Thyroid gland (tissue), 4 donors: ENCODE results near the gene LYRM4. TPM values are rescaled to one million over a fixed set of nuclear protein-coding genes. Genes with fewer than 3 reads are reported as not detected.
"Not testable (repeated sequence)": the region's sequence is repeated elsewhere in the genome, so short reads cannot be mapped to it uniquely, and the experiment has no call there.

Source experiments
- DNase-seq, 2 donors: peaks; one replicate each; pipeline ENCODE4 v3.0.0-alpha.2; 2019
- H3K27ac ChIP-seq, 3 donors: fragments of 200-600 bp; sonication (generic); 1 replicate in 2 of 3; 2 replicates in 1 of 3; pipeline ENCODE4 v1.5.1; 2016 to 2019; ENCODE audit warnings: mild to moderate bottlenecking in 1 of 3, moderate library complexity in 1 of 3
- H3K27me3 ChIP-seq: fragments of 200-600 bp; sonication (generic); one replicate; pipeline ENCODE4 v1.5.1; 2019
- H3K36me3 ChIP-seq, 2 donors: fragments of 200-600 bp; sonication (generic); one replicate each; pipeline ENCODE4 v1.5.1; 2016 to 2019
- H3K4me1 ChIP-seq, 2 donors: fragments of 200-600 bp; sonication (generic); one replicate each; pipeline ENCODE4 v1.5.1; 2017 to 2019
- H3K4me3 ChIP-seq, 3 donors: fragments of 200-600 bp; sonication (generic); replicated peaks in 1 of 3; 1 replicate in 2 of 3; 2 replicates in 1 of 3; pipeline ENCODE4 v1.5.1; 2016; ENCODE audit warnings: mild to moderate bottlenecking in 1 of 3
- H3K9me3 ChIP-seq: fragments of 200-600 bp; sonication (generic); one replicate; pipeline ENCODE4 v1.5.1; 2017
- CTCF ChIP-seq, 6 experiments: fragments of 200-600 bp in 3 of 6; fragments of 450-650 bp in 3 of 6; sonication (generic) in 3 of 6; IDR thresholded peaks; one replicate each; pipeline ENCODE4 v1.5.1; 2016 to 2019; ENCODE audit warnings: antibody characterized with exemption in 6 of 6, mild to moderate bottlenecking in 2 of 6, inconsistent platforms in 1 of 6, moderate library complexity in 1 of 6
- POLR2A ChIP-seq, 2 donors: fragments of 450-650 bp; IDR thresholded peaks; one replicate each; pipeline ENCODE4 v1.6.1; 2017; ENCODE audit warnings: antibody characterized with exemption in 2 of 2, mild to moderate bottlenecking in 2 of 2, moderate library complexity in 1 of 2
- WGBS, 2 donors: methylation state at CpG; one replicate each; pipeline ENCODE4 v1.1.5; 2017; 5-methylcytosine and 5-hydroxymethylcytosine counted together
- intact Hi-C: fragments of 100-400 bp; cut with DNase I; formaldehyde crosslinking; loops from one replicate; pipeline ENCODE4 v1.15.1; 2023
- total RNA-seq, 4 donors: library from RNA; depleted of rRNA; stranded (reverse); fragments of >200 nt; gene quantifications; one replicate each; pipeline ENCODE4 v1.2.3, GENCODE V29; 2016

Gene LYRM4
- total RNA-seq, 4 donors from 2014 or later, result 26.7 to 32.2 (median 29.5) TPM

- Histone ChIP-seq H3K27ac (no peak overlapping the region), H3K9me3 (no peaks in the 10 kb centered on the region), H3K36me3 (no peaks in the 10 kb centered on the region), H3K4me3 (no peak overlapping the region), H3K27me3 (no peaks in the 10 kb centered on the region), H3K4me1 (peaks cover 0 to 7% of the 10 kb centered on the region in 2 donors)
- 87 to 93% methylated on average over 19 to 20 of the region's 20 CpGs for WGBS, 2 donors
- intact Hi-C loops, result no loop called here
- no peak for TF ChIP-seq POLR2A (IDR thresholded peaks at IDR 0.05)
- TF ChIP-seq CTCF (IDR thresholded peaks at IDR 0.05), result no peak
- DNase-seq, result no peak
These were observed 137.2 kb downstream of the LYRM4 start for GRCh38 chr6:5123296-5124143.

DNA sequence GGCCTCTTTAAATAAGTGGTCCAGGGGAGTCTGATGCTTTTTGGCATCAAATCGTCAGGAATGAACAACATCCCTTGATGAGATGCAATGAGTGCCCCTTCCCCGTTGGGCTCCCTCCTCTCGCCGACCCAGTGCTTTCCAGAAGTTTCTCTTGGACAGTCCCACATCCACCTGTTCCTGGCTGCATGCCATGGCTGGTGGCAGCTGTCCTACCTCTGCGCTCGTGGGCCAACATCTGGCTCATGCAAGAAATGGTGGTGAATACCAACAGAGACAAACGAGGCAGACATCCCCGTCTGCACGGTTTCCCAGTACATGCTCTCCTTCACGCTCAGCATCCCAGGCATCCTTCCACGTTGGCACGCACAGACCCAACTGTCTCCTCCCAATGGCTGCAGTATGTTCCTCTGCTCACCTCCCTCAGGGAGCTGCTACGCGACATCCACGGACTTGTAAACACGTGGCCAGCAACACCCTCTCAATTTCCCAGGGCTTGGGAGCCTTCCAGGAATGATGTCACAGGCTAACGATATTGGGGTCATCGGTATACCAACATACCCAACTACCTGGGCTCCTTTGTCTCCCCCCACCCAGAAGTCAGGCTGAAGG, 138.1 kb downstream of the LYRM4 start:
- no peaks in the 10 kb centered on the region for H3K36me3 ChIP-seq
- no peak overlapping the region for H3K4me3 ChIP-seq
- H3K4me1 ChIP-seq, result peaks cover 0 to 7% of the 10 kb centered on the region in 2 donors
- 86 to 89% methylated on average over 18 of the region's 18 CpGs for WGBS, 2 donors
- TF ChIP-seq POLR2A (IDR thresholded peaks at IDR 0.05) (no peak), CTCF (IDR thresholded peaks at IDR 0.05) (no peak)
- intact Hi-C loops, result no loop called here
- no peak for DNase-seq
- H3K27me3 ChIP-seq, result no peaks in the 10 kb centered on the region
- H3K9me3 ChIP-seq, result no peaks in the 10 kb centered on the region
- H3K27ac ChIP-seq, result no peak overlapping the region

DNA sequence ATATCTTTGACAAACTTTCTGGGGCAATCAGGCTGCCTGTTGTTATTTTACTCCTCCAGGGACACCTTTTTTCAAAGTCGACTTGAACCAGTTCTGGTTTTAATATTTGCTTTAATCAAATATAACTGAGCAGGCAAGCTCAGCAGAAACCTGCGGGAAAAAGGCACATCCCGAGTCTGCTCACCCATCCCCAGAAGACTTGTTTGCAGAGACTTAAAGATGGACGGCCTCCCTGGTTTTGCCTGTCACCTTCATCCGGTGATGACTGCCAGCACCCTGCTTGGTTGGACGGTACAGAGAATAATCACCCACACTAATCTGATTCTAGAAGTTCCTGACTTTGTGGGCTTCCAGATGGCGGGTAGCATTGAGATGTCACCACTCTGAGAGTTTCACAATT, 138.8 kb downstream of the LYRM4 start:
- Histone ChIP-seq H3K4me3 (no peak overlapping the region), H3K4me1 (peaks cover 0 to 7% of the 10 kb centered on the region in 2 donors), H3K27ac (no peak overlapping the region), H3K9me3 (no peaks in the 10 kb centered on the region), H3K36me3 (no peaks in the 10 kb centered on the region), H3K27me3 (no peaks in the 10 kb centered on the region)
- WGBS, 2 donors, result 89 to 93% methylated on average over 6 to 7 of the region's 7 CpGs
- TF ChIP-seq POLR2A (IDR thresholded peaks at IDR 0.05), result no peak
- TF ChIP-seq CTCF (IDR thresholded peaks at IDR 0.05), result no peak
- DNase-seq, result no peak
- intact Hi-C loops, result no loop called here

- Histone ChIP-seq H3K9me3 (no peaks in the 10 kb centered on the region), H3K27me3 (no peaks in the 10 kb centered on the region), H3K36me3 (no peaks in the 10 kb centered on the region), H3K4me1 (peaks cover 0 to 5% of the 10 kb centered on the region in 2 donors), H3K27ac (no peak overlapping the region), H3K4me3 (no peak overlapping the region)
- WGBS, 2 donors, result 94 to 96% methylated on average over 5 to 6 of the region's 6 CpGs
- intact Hi-C loops, result no loop called here
- DNase-seq, result no peak
- TF ChIP-seq CTCF (IDR thresholded peaks at IDR 0.05) (no peak), POLR2A (IDR thresholded peaks at IDR 0.05) (no peak)
These were observed 139.3 kb downstream of the LYRM4 start for GRCh38 chr6:5121479-5121878.

- intact Hi-C loops, H3K27ac ChIP-seq, H3K36me3 ChIP-seq, H3K27me3 ChIP-seq, DNase-seq, H3K9me3 ChIP-seq, H3K4me3 ChIP-seq, H3K4me1 ChIP-seq: not testable (repeated sequence)
- 95 to 96% methylated on average over 8 of the region's 8 CpGs for WGBS, 2 donors
These were observed 140.2 kb downstream of the LYRM4 start for GRCh38 chr6:5120543-5120942.
